GM19240 (cell line): Measurements from ENCODE around the gene C1orf35.

Source experiments
- DNase-seq: peaks from one replicate; pipeline ENCODE4 v3.0.0; 2011; ENCODE audit warnings: low spot score; ENCODE audit not compliant: insufficient read length

The C1orf35 gene

GRCh38 chr1:228079601-228080263, 23.4 kb downstream of the C1orf35 start:
- DNase-seq, result no peak

GRCh38 chr1:228079013-228079412, 24.1 kb downstream of the C1orf35 start:
- DNase-seq, result no peak

GRCh38 chr1:228077565-228078330, 25.4 kb downstream of the C1orf35 start:
- DNase-seq, result no peak

- DNase-seq, result no peak
Measured at GRCh38 chr1:228076796-228077430, 26.2 kb downstream of the C1orf35 start.

GRCh38 chr1:228075801-228076271, 27.3 kb downstream of the C1orf35 start:
- no peak for DNase-seq

- no peak for DNase-seq
Measured at GRCh38 chr1:228074954-228075730, 28.0 kb downstream of the C1orf35 start.

GRCh38 chr1:228073857-228074545, 29.1 kb downstream of the C1orf35 start:
- no peak for DNase-seq

- no peak for DNase-seq
Measured at GRCh38 chr1:228073061-228073856, 29.9 kb downstream of the C1orf35 start.

GRCh38 chr1:228072658-228073043, 30.5 kb downstream of the C1orf35 start:
- no peak for DNase-seq

GRCh38 chr1:228071839-228072657, 31.1 kb downstream of the C1orf35 start:
- DNase-seq, result no peak

- no peak for DNase-seq
Measured at GRCh38 chr1:228070851-228071250, 32.3 kb downstream of the C1orf35 start.

GRCh38 chr1:228070173-228070572, 33.0 kb downstream of the C1orf35 start:
- DNase-seq, result no peak

GRCh38 chr1:228068359-228068758, 34.8 kb downstream of the C1orf35 start:
- DNase-seq, result no peak

GRCh38 chr1:228066891-228067654, 36.1 kb downstream of the C1orf35 start:
- DNase-seq, result no peak

GRCh38 chr1:228066416-228066815, 36.7 kb downstream of the C1orf35 start:
- no peak for DNase-seq

- DNase-seq, result no peak
Measured at GRCh38 chr1:228065543-228066347, 37.4 kb downstream of the C1orf35 start.

GRCh38 chr1:228064741-228065542, 38.2 kb downstream of the C1orf35 start:
- no peak for DNase-seq
